A549 (cell line): ENCODE data around the gene TYW1B.
"Not testable (repeated sequence)": the region's sequence is repeated elsewhere in the genome, so short reads cannot be mapped to it uniquely, and the experiment has no call there.

Source experiments
- CBX2 ChIP-seq: fragments of 200-600 bp; sonication (generic); IDR thresholded peaks from 2 replicates; pipeline ENCODE4 v1.6.1; 2016; ENCODE audit warnings: low read depth, mild to moderate bottlenecking, borderline replicate concordance
- CHD4 ChIP-seq: fragments of 200-600 bp; sonication (generic); IDR thresholded peaks from 2 replicates; pipeline ENCODE4 v1.6.1; 2016; ENCODE audit warnings: antibody characterized with exemption, mild to moderate bottlenecking, borderline replicate concordance
- CTCF ChIP-seq: fragments of >200 bp; sonication (Bioruptor Twin); formaldehyde crosslinking; IDR thresholded peaks from 3 replicates; pipeline ENCODE4 v1.5.1; 2016
- KDM1A ChIP-seq: fragments of 200-600 bp; sonication (generic); IDR thresholded peaks from 2 replicates; pipeline ENCODE4 v1.6.1; 2016; ENCODE audit warnings: low read depth, mild to moderate bottlenecking
- MAZ ChIP-seq: fragments of 150-350 bp; IDR thresholded peaks from 2 replicates; pipeline ENCODE4 v1.6.1; 2014; ENCODE audit warnings: antibody characterized with exemption, low read depth, low read length, borderline replicate concordance
- POLR2A ChIP-seq: IDR thresholded peaks from 2 replicates; pipeline ENCODE4 v1.6.1; 2012; ENCODE audit warnings: mild to moderate bottlenecking, low read length
- RAD21 ChIP-seq, 2 experiments: fragments of >200 bp in 1 of 2; sonication (Bioruptor Twin) in 1 of 2; formaldehyde crosslinking in 1 of 2; IDR thresholded peaks in 1 of 2; conservative IDR thresholded peaks in 1 of 2; 2 replicates in 1 of 2; 3 replicates in 1 of 2; pipeline ENCODE4 v1.6.1; 2012 to 2018; ENCODE audit warnings: inconsistent platforms in 1 of 2
- REST ChIP-seq: fragments of 200-600 bp; sonication (generic); IDR thresholded peaks from 2 replicates; pipeline ENCODE4 v1.6.1; 2016; ENCODE audit warnings: antibody characterized with exemption, mild to moderate bottlenecking, moderate library complexity
- ZC3H11A ChIP-seq: fragments of 450-650 bp; IDR thresholded peaks from 2 replicates; pipeline ENCODE4 v1.6.1; 2014; ENCODE audit warnings: antibody characterized with exemption, mild to moderate bottlenecking
- TF ChIP-seq, protein P1 (sequence below): IDR thresholded peaks from 2 replicates; pipeline ENCODE4 v1.6.1; 2012

GRCh38 chr7:72643708-72644107, 184.3 kb downstream of the TYW1B start:
- TF ChIP-seq CTCF; CBX2; MAZ; KDM1A; RAD21 (conservative IDR thresholded peaks at IDR 0.05 in 1 of 2, IDR thresholded peaks at IDR 0.05 in 1 of 2); REST; ZC3H11A; CHD4; POLR2A: not testable (repeated sequence)
- TF ChIP-seq, protein P1, sequence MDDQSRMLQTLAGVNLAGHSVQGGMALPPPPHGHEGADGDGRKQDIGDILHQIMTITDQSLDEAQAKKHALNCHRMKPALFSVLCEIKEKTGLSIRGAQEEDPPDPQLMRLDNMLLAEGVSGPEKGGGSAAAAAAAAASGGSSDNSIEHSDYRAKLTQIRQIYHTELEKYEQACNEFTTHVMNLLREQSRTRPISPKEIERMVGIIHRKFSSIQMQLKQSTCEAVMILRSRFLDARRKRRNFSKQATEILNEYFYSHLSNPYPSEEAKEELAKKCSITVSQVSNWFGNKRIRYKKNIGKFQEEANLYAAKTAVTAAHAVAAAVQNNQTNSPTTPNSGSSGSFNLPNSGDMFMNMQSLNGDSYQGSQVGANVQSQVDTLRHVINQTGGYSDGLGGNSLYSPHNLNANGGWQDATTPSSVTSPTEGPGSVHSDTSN, result not testable (repeated sequence)
